ENCODE data around the gene LDHAL6B. TPM values are rescaled to one million over a fixed set of nuclear protein-coding genes. Genes with fewer than 3 reads are reported as not detected.

LDHAL6B gene
- total and polyA plus RNA-seq, 2 donors: not detected

GRCh38 chr15:59203008-59203407 is 3.6 kb upstream of the LDHAL6B start:
- WGBS: 98% methylated on average over 6 of the region's 6 CpGs
- no peak overlapping the region for H3K4me3 ChIP-seq (ENCODE audit: low read length in 2 of 2)
- no peaks in the 10 kb centered on the region for H3K9me3 ChIP-seq (ENCODE audit: control insufficient read depth in 2 of 2, insufficient read depth in 1 of 2, low read length in 1 of 2)
- DNase-seq (ENCODE audit: low read depth in 6 of 9, low spot score in 9 of 9): no peak
- H3K4me1 ChIP-seq (ENCODE audit: control insufficient read depth in 2 of 2, insufficient read depth in 2 of 2, low read length in 2 of 2): no peaks in the 10 kb centered on the region
- H3K27ac ChIP-seq (ENCODE audit: low read depth in 1 of 2, low read length in 1 of 2): no peak overlapping the region
- no peaks in the 10 kb centered on the region for H3K36me3 ChIP-seq (ENCODE audit: control insufficient read depth in 2 of 2, insufficient read depth in 2 of 2, low read length in 1 of 2)
- H3K27me3 ChIP-seq (ENCODE audit: control insufficient read depth in 2 of 2, insufficient read depth in 1 of 2, low read length in 1 of 2): no peaks in the 10 kb centered on the region

- DNase-seq (ENCODE audit: low read depth in 6 of 9, low spot score in 9 of 9): no peak
- H3K4me3 ChIP-seq (ENCODE audit: low read length in 2 of 2): no peak overlapping the region
- H3K27ac ChIP-seq (ENCODE audit: low read depth in 1 of 2, low read length in 1 of 2): no peak overlapping the region
- no peaks in the 10 kb centered on the region for H3K9me3 ChIP-seq (ENCODE audit: control insufficient read depth in 2 of 2, insufficient read depth in 1 of 2, low read length in 1 of 2)
- H3K27me3 ChIP-seq (ENCODE audit: control insufficient read depth in 2 of 2, insufficient read depth in 1 of 2, low read length in 1 of 2): no peaks in the 10 kb centered on the region
- H3K4me1 ChIP-seq (ENCODE audit: control insufficient read depth in 2 of 2, insufficient read depth in 2 of 2, low read length in 2 of 2): no peaks in the 10 kb centered on the region
- 93% methylated on average over 3 of the region's 3 CpGs for WGBS
- H3K36me3 ChIP-seq (ENCODE audit: control insufficient read depth in 2 of 2, insufficient read depth in 2 of 2, low read length in 1 of 2): no peaks in the 10 kb centered on the region
These were observed 3.0 kb upstream of the LDHAL6B start for GRCh38 chr15:59203657-59204056.

GRCh38 chr15:59205839-59206622 is 612 bp upstream of the LDHAL6B start:
- Histone ChIP-seq H3K36me3 (ENCODE audit: control insufficient read depth in 2 of 2, insufficient read depth in 2 of 2, low read length in 1 of 2) (no peaks in the 10 kb centered on the region), H3K9me3 (ENCODE audit: control insufficient read depth in 2 of 2, insufficient read depth in 1 of 2, low read length in 1 of 2) (no peaks in the 10 kb centered on the region), H3K4me3 (ENCODE audit: low read length in 2 of 2) (no peak overlapping the region), H3K27ac (ENCODE audit: low read depth in 1 of 2, low read length in 1 of 2) (no peak overlapping the region), H3K4me1 (ENCODE audit: control insufficient read depth in 2 of 2, insufficient read depth in 2 of 2, low read length in 2 of 2) (no peaks in the 10 kb centered on the region), H3K27me3 (ENCODE audit: control insufficient read depth in 2 of 2, insufficient read depth in 1 of 2, low read length in 1 of 2) (no peaks in the 10 kb centered on the region)
- DNase-seq (ENCODE audit: low read depth in 6 of 9, low spot score in 9 of 9): no peak
- 84% methylated on average over 9 of the region's 9 CpGs for WGBS

- no peak for DNase-seq (ENCODE audit: low read depth in 6 of 9, low spot score in 9 of 9)
- WGBS: 97% methylated on average over 7 of the region's 7 CpGs
These were observed 2.1 kb downstream of the LDHAL6B start for GRCh38 chr15:59208613-59209249.

GRCh38 chr15:59210186-59210585 is 3.5 kb downstream of the LDHAL6B start:
- Histone ChIP-seq H3K9me3 (ENCODE audit: control insufficient read depth in 2 of 2, insufficient read depth in 1 of 2, low read length in 1 of 2) (no peaks in the 10 kb centered on the region), H3K4me3 (ENCODE audit: low read length in 2 of 2) (no peak overlapping the region), H3K4me1 (ENCODE audit: control insufficient read depth in 2 of 2, insufficient read depth in 2 of 2, low read length in 2 of 2) (no peaks in the 10 kb centered on the region), H3K27me3 (ENCODE audit: control insufficient read depth in 2 of 2, insufficient read depth in 1 of 2, low read length in 1 of 2) (no peaks in the 10 kb centered on the region), H3K27ac (ENCODE audit: low read depth in 1 of 2, low read length in 1 of 2) (no peak overlapping the region), H3K36me3 (ENCODE audit: control insufficient read depth in 2 of 2, insufficient read depth in 2 of 2, low read length in 1 of 2) (no peaks in the 10 kb centered on the region)
- 97% methylated on average over 2 of the region's 2 CpGs for WGBS
- no peak for DNase-seq (ENCODE audit: low read depth in 6 of 9, low spot score in 9 of 9)

More at GRCh38 chr15:59208613-59209249, 2.1 kb downstream of the LDHAL6B start:
- no peak overlapping the region for H3K4me3 ChIP-seq (ENCODE audit: low read length in 2 of 2)
- H3K27me3 ChIP-seq (ENCODE audit: control insufficient read depth in 2 of 2, insufficient read depth in 1 of 2, low read length in 1 of 2): no peaks in the 10 kb centered on the region
- H3K9me3 ChIP-seq (ENCODE audit: control insufficient read depth in 2 of 2, insufficient read depth in 1 of 2, low read length in 1 of 2): no peaks in the 10 kb centered on the region
- H3K36me3 ChIP-seq (ENCODE audit: control insufficient read depth in 2 of 2, insufficient read depth in 2 of 2, low read length in 1 of 2): no peaks in the 10 kb centered on the region
- no peak overlapping the region for H3K27ac ChIP-seq (ENCODE audit: low read depth in 1 of 2, low read length in 1 of 2)
- H3K4me1 ChIP-seq (ENCODE audit: control insufficient read depth in 2 of 2, insufficient read depth in 2 of 2, low read length in 2 of 2): no peaks in the 10 kb centered on the region

GRCh38 chr15:59216911-59217310 is 10.3 kb downstream of the LDHAL6B start:
- no peak for DNase-seq (ENCODE audit: low read depth in 6 of 9, low spot score in 9 of 9)
- no peaks in the 10 kb centered on the region for H3K4me1 ChIP-seq (ENCODE audit: control insufficient read depth in 2 of 2, insufficient read depth in 2 of 2, low read length in 2 of 2)
- no peak overlapping the region for H3K4me3 ChIP-seq (ENCODE audit: low read length in 2 of 2)
- 95% methylated on average over 5 of the region's 5 CpGs for WGBS
- H3K36me3 ChIP-seq (ENCODE audit: control insufficient read depth in 2 of 2, insufficient read depth in 2 of 2, low read length in 1 of 2): no peaks in the 10 kb centered on the region
- H3K27ac ChIP-seq (ENCODE audit: low read depth in 1 of 2, low read length in 1 of 2): no peak overlapping the region
- no peaks in the 10 kb centered on the region for H3K9me3 ChIP-seq (ENCODE audit: control insufficient read depth in 2 of 2, insufficient read depth in 1 of 2, low read length in 1 of 2)
- H3K27me3 ChIP-seq (ENCODE audit: control insufficient read depth in 2 of 2, insufficient read depth in 1 of 2, low read length in 1 of 2): no peaks in the 10 kb centered on the region

GRCh38 chr15:59217876-59218498 is 11.3 kb downstream of the LDHAL6B start:
- Histone ChIP-seq H3K36me3 (ENCODE audit: control insufficient read depth in 2 of 2, insufficient read depth in 2 of 2, low read length in 1 of 2) (no peaks in the 10 kb centered on the region), H3K4me1 (ENCODE audit: control insufficient read depth in 2 of 2, insufficient read depth in 2 of 2, low read length in 2 of 2) (no peaks in the 10 kb centered on the region), H3K4me3 (ENCODE audit: low read length in 2 of 2) (no peak overlapping the region), H3K27ac (ENCODE audit: low read depth in 1 of 2, low read length in 1 of 2) (no peak overlapping the region), H3K27me3 (ENCODE audit: control insufficient read depth in 2 of 2, insufficient read depth in 1 of 2, low read length in 1 of 2) (no peaks in the 10 kb centered on the region), H3K9me3 (ENCODE audit: control insufficient read depth in 2 of 2, insufficient read depth in 1 of 2, low read length in 1 of 2) (no peaks in the 10 kb centered on the region)
- 93% methylated on average over 14 of the region's 14 CpGs for WGBS
- no peak for DNase-seq (ENCODE audit: low read depth in 6 of 9, low spot score in 9 of 9)

- no peak overlapping the region for H3K4me3 ChIP-seq (ENCODE audit: low read length in 2 of 2)
- H3K4me1 ChIP-seq (ENCODE audit: control insufficient read depth in 2 of 2, insufficient read depth in 2 of 2, low read length in 2 of 2): no peaks in the 10 kb centered on the region
- no peaks in the 10 kb centered on the region for H3K36me3 ChIP-seq (ENCODE audit: control insufficient read depth in 2 of 2, insufficient read depth in 2 of 2, low read length in 1 of 2)
- WGBS: 92% methylated on average over 3 of the region's 3 CpGs
- H3K9me3 ChIP-seq (ENCODE audit: control insufficient read depth in 2 of 2, insufficient read depth in 1 of 2, low read length in 1 of 2): no peaks in the 10 kb centered on the region
- DNase-seq (ENCODE audit: low read depth in 6 of 9, low spot score in 9 of 9): no peak
- no peaks in the 10 kb centered on the region for H3K27me3 ChIP-seq (ENCODE audit: control insufficient read depth in 2 of 2, insufficient read depth in 1 of 2, low read length in 1 of 2)
- no peak overlapping the region for H3K27ac ChIP-seq (ENCODE audit: low read depth in 1 of 2, low read length in 1 of 2)
These were observed 12.1 kb downstream of the LDHAL6B start for GRCh38 chr15:59218710-59219109.

All from thymus (tissue), 11 donors.